ENCODE data around the gene TRPV3. TPM values are rescaled to one million over a fixed set of nuclear protein-coding genes. Genes with fewer than 3 reads are reported as not detected.
"Not testable (repeated sequence)": the region's sequence is repeated elsewhere in the genome, so short reads cannot be mapped to it uniquely, and the experiment has no call there.

Gene TRPV3
- total RNA-seq, 1 donor from 2014 or later, result 2.1 TPM

DNA sequence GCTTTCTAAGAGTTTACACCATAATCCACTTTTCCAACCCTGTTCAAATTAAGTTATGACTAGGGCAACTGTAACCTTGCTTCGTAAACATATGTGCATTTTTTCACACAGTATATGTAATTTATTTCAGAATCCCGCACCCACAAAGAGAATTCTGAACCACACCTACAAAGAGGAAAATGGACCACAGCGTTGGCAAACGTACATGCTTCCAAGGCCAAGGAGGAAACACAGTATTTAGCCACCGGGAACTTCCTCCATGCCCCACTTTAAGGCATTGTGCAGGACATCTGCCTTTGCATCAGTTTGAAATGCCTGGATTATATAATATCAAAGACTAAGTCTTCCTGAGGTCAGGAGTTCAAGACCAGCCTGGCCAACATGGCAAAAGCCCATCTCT lies 88.1 kb downstream of the TRPV3 start:
- Histone ChIP-seq H3K4me3 (ENCODE audit: low read depth, low read length) (no peak overlapping the region), H3K36me3 (ENCODE audit: control insufficient read depth, insufficient read depth, low read length) (no peaks in the 10 kb centered on the region), H3K27me3 (ENCODE audit: control insufficient read depth, insufficient read depth, low read length) (no peaks in the 10 kb centered on the region)
- DNase-seq (ENCODE audit: low read depth), result no peak
- TF ChIP-seq, protein P1, sequence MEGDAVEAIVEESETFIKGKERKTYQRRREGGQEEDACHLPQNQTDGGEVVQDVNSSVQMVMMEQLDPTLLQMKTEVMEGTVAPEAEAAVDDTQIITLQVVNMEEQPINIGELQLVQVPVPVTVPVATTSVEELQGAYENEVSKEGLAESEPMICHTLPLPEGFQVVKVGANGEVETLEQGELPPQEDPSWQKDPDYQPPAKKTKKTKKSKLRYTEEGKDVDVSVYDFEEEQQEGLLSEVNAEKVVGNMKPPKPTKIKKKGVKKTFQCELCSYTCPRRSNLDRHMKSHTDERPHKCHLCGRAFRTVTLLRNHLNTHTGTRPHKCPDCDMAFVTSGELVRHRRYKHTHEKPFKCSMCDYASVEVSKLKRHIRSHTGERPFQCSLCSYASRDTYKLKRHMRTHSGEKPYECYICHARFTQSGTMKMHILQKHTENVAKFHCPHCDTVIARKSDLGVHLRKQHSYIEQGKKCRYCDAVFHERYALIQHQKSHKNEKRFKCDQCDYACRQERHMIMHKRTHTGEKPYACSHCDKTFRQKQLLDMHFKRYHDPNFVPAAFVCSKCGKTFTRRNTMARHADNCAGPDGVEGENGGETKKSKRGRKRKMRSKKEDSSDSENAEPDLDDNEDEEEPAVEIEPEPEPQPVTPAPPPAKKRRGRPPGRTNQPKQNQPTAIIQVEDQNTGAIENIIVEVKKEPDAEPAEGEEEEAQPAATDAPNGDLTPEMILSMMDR (IDR thresholded peaks at IDR 0.05; ENCODE audit: insufficient read depth, low read length, poor library complexity, severe bottlenecking), result no peak

DNA sequence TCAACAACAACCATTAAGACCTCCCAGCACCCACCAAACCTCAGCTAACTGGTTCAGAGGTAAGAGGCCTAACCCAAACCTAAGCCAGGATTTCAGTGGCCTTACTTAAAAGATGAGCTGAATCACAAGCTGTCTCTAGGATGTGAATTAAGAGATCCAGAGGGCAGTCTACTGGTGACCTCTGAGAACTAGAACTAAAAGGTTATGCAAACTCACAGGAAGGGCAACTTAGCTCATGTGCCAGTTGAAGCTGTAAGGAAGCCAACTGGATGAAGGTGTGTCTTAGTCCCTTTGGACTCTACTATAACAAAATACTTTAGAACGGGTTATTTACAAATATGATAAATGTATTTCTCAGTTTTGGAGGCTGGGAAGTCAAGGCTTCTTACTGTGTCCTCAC lies 91.3 kb downstream of the TRPV3 start:
- H3K4me3 ChIP-seq (ENCODE audit: low read depth, low read length); H3K36me3 ChIP-seq (ENCODE audit: control insufficient read depth, insufficient read depth, low read length); H3K27me3 ChIP-seq (ENCODE audit: control insufficient read depth, insufficient read depth, low read length); DNase-seq (ENCODE audit: low read depth): not testable (repeated sequence)

Other genes with a start within 250 kb of the TRPV3 start
- gene OR3A2, start 171.5 kb downstream of the TRPV3 start, total RNA-seq, result 1.0 and 3.3 TPM in 2 replicates
- gene OR1E1, start 159.4 kb downstream of the TRPV3 start, total RNA-seq, result not detected in 2 replicates
- not detected in 2 replicates for gene OR3A3, start 146.4 kb downstream of the TRPV3 start, total RNA-seq
- gene OR1E2, start 124.0 kb downstream of the TRPV3 start, total RNA-seq, result not detected in 2 replicates
- gene SPATA22, start 86.0 kb downstream of the TRPV3 start, total RNA-seq, result not detected in 2 replicates
- not detected in 2 replicates for gene ASPA, start 81.8 kb downstream of the TRPV3 start, total RNA-seq
- gene TRPV1, start 51.6 kb upstream of the TRPV3 start, total RNA-seq, result 2.0 and 2.2 TPM in 2 replicates
- 16.0 and 17.5 TPM in 2 replicates for gene SHPK, start 78.4 kb upstream of the TRPV3 start, total RNA-seq
- 49.4 and 55.4 TPM in 2 replicates for gene CTNS, start 78.9 kb upstream of the TRPV3 start, total RNA-seq
- 398 and 497 TPM in 2 replicates for gene TAX1BP3, start 110.8 kb upstream of the TRPV3 start, total RNA-seq
- 24.9 and 30.0 TPM in 2 replicates for gene EMC6, start 111.0 kb upstream of the TRPV3 start, total RNA-seq
- gene P2RX5, start 138.3 kb upstream of the TRPV3 start, total RNA-seq, result 6.0 and 8.4 TPM in 2 replicates
- gene HASPIN, start 166.1 kb upstream of the TRPV3 start, total RNA-seq, result 3.0 and 3.6 TPM in 2 replicates
- 24.7 and 29.7 TPM in 2 replicates for gene ITGAE, start 243.4 kb upstream of the TRPV3 start, total RNA-seq